ENCODE results near the gene CCDC83.

Gene CCDC83

DNA sequence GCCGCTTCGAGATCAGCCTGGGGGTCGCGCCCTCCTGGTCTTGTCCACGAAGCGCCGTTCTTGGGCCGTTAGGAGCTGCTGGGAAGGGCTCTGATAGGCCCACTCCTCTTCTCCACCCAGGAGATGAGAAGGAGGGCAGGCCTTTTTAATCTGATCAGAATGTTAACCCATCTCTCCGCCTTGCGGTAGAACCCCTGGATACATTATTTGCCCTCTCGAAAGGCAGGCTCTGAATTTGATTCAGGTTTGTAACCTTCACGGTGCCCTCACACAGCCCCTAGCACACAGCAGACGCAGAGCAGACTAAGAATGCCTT lies at the start of gene CCDC83:
Gene CCDC83 (plus strand): TSS at position 43 of the 316 bp plus-strand sequence. CDS start 9,741 bp downstream, outside the sequence.
- DNase-seq, result no peak
- intact Hi-C loops (cut with DNase I), result loop anchor here (2.0 to 10.0 kb wide), 6 partner anchors 92 to 960 kb away; partner anchors contain the start of gene PICALM

DNA sequence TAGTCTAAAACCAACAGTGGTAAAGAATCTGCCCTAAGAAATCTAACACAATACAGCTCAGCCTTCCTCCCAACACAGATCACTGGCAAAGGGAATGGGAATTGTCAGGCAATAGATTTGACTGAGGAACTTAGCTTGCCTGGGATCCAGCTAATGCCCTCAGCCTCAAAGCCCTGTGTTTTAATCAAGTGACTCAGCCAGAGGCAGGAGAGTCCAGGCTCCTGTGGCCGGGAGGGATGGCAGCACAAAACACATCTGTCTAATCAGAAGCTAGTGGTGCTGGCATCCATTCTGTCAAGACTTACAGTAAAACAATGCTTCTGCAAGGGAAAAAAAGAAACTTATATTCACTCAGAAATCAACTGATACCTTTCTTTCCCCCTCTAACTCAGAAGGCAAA lies 49.8 kb upstream of the CCDC83 start:
- intact Hi-C loops (cut with DNase I), result no loop called here

DNA sequence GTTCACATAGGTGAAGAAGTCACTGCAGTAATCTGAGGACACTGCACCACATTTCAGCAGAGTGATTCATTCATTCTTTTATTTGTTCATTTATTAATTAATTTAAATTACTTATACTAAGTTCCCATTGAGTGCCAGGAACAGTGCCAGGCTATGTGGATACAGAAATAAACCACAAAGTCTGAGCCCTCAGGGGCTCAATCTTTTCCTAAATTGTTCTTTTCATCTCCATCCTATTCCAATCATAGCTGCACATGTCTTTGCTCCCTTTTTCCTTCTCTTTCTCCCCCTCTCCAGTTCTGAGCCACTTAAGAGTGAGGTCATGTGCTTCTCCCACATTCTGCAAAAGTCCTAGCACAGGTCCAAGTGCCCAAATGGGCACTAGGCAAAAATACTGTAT lies 49.2 kb upstream of the CCDC83 start:
- no peak for DNase-seq
- intact Hi-C loops (cut with DNase I), result no loop called here

More for the DNA sequence above, 49.8 kb upstream of the CCDC83 start:
- no peak for DNase-seq

DNA sequence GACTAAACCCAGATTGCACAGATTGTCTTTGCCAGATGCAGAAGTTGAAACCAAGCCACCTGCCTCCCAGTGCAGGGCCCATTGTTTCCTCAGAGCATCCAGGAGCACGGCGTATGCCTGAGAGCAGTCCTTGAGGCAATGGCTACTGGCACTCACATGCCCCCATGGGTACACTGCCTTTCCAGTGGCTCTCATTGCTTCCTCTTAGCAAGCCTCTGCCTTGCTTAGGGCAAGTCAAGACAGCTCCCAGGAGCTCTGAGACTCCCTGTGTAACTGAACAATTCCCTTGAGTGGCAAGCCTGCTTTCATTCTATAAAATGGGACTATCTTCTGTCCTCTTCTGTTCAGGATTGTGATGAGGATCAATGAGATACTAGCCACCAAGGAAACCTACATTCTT lies 48.3 kb upstream of the CCDC83 start:
- no peak for DNase-seq

DNA sequence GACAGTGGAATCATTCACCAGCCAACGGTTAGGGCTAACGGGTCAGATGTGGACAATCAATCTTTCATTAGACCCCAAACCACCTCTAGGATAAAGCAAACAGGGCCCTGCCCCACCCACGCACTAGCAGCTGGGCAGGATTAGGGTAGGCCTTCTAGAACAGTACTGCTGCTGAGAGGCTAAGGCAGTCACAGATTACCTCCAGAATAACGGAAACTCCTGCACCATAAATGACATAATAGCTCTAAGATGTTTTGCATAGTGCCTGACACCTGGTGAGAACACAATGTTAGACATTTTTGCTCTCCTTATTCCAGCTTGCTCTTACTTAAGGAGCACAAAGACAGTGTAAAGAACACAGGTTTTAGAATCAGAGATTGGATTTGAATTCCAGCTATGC lies 46.0 kb upstream of the CCDC83 start:
- intact Hi-C loops (cut with DNase I), result no loop called here
- no peak for DNase-seq

More for the DNA sequence above, 48.3 kb upstream of the CCDC83 start:
- intact Hi-C loops (cut with DNase I), result no loop called here

DNA sequence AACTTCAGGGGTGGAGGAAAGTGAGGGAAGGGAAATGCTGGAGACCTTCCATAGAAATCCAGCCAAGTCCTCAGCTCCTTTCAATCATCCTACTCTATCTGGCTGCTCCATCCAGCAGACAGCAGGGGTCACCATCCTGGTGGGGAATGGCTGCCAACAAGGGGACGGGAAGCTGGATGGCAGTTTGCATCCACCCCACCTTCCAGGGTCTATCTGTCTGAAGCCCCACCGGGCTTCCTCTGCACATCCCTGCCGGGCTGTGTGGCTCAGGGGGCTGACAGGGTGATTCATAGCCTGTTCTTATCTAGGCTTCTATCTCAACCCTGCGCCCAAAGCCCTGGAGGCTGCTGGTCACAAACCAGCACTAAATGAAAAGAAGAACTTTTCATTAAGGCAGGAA lies 45.3 kb upstream of the CCDC83 start:
- intact Hi-C loops (cut with DNase I), result no loop called here
- DNase-seq, result peak in 6 of 10 donors; percentile 13 to 90 (median 58)

DNA sequence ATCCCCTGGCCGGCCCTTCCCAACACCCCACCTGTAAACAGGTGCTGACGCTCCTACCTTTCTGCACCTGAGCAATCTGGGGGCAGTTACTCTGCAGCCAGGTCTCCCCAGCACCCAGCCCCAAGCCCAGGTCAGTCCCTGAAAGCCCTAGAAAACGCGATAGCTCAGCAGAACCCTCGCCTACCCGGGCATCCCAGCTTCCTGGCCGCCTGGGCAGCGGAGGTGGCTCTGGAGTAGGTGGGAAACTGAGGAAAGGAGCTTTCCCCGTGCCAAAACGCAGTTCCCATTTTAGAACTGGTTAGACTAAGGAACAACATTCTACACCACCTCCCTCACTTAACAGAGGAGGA lies 44.7 kb upstream of the CCDC83 start:
- DNase-seq, result peak in 6 of 10 donors; percentile 12 to 86 (median 55)
- intact Hi-C loops (cut with DNase I), result no loop called here

DNA sequence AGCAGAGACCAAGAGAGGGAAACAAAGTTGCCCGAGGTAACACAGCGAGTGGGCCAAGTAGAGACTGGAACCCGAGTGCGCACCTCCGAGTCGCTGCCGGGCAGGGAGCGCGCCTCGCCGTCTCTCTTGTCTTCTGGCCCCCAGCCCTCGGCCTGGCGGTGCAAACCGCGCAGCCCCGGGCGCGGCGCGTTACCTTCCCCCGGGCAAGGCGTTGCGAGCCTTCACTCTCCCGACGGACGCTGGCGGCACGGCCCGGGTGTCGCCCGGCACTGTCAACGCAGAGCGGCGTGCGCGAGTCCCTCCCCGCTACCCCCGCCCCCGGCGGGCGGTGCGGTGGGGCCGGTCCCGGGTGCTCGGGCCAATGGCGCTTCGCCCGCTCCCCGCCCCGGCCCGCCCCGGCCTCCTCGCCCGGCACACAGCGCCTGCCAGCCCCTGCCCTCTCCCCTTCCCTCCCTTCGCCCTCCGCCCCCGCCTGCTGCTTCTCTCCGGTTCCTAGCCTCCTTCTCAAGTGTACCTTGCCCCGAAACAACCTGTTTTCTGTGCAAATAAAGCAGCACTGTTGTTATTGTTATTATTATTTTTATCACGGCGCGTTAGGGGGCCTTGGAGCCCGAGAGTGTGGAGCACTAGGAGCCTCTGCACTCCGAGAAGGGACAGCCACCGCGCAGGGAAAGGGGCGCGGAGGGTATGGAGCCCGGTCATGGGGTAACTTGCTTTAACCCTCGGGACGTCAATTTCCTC lies 44.1 kb upstream of the CCDC83 start, which contains the start of gene SYTL2:
Gene SYTL2 (minus strand): TSS at position 271 of the 741 bp plus-strand sequence. CDS start 53,416 bp downstream, outside the sequence.
- DNase-seq, result peak; percentile 54 to 96 (median 72)
- intact Hi-C loops (cut with DNase I), result no loop called here

DNA sequence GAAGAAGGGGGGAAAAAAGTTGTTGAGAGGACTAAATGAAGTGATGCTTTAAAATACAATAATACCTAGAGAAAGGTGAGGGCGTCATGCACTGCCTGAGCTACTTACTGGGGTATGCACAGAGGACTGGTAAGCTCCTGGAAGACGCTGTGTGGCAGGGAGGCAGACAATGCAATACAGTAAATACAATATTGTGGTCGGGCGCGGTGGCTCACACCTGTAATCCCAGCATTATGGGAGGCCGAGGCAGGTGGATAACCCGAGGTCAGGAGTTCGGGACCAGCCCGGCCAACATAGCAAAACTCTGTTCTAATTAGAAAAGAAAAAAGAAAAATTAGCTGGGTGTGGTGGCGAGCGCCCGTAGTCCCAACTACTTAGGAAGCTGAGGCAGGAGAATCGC lies 43.6 kb upstream of the CCDC83 start:
- peak in 1 of 10 donors; percentile 82 for DNase-seq
- intact Hi-C loops (cut with DNase I), result no loop called here

DNA sequence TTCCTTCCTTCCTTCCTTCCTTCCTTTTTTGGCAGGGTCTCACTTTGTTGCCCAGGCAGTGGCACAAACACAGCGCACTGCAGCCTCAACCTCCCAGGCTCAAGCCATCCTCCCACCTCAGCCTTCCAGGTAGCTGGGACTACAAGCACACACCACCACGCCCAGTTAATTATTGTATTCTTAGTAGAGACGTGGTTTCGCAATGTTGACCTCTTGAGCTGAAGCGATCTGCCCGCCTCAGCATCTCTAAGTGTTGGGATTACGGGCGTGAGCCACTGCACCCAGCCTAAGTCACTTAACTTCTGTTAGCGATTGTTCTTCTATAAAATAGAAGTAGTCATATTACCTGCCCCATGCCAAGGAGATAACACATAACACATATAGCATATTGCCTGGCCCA lies 41.5 kb upstream of the CCDC83 start:
- no peak for DNase-seq
- intact Hi-C loops (cut with DNase I), result no loop called here

DNA sequence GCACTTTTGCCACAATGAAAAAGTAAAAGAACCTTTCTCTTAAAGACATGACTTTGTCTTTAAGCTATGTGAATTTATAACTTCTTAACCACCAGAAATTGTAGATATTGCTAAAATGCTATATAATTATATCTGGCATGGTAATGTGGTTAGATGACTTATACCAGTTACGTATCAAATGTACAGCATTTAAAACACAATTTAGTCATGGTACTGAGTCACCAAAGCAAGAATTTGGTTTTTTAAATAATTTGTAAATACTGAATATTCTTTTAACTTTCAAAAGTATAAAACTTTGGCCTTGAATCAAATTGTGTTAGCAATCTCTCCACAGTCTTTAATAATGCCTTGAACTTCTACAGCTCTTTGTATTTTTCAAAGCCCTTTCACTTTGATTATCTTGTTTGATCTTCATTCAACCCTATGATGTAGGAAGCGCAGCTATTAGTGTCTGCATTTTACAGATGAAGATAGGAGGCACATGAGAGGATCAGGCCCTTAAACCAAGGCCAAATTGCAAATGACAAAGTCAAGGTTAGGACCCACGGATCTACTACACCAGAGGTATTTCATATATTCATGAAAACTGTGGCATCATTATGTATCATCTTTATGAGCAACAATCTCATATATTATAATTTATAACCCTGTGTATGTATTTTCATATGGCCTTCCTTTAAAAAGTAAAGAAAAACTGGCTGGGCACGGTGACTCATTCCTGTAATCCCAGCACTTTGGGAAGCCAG lies 39.8 kb upstream of the CCDC83 start:
- intact Hi-C loops (cut with DNase I), result no loop called here
- no peak for DNase-seq

DNA sequence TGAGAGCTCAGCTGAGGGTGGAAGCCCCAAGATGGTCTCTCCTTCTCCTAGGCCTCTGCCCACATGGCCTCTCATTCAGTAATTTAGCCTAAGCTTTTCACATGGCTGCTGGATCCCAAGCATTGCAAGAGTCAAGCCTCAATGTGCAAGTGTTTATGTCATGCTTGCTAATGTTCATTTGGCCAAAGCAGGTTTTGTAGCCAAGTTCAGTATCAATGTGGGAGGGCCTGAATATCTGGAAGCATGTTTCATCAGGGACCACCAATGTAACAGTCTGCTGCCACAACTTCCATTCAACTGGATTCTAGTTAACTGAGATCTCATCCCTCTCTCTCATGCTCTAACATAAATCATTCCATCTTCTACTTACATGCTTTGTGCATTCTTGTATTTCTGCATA lies 35.7 kb upstream of the CCDC83 start:
- intact Hi-C loops (cut with DNase I), result no loop called here
- no peak for DNase-seq

DNA sequence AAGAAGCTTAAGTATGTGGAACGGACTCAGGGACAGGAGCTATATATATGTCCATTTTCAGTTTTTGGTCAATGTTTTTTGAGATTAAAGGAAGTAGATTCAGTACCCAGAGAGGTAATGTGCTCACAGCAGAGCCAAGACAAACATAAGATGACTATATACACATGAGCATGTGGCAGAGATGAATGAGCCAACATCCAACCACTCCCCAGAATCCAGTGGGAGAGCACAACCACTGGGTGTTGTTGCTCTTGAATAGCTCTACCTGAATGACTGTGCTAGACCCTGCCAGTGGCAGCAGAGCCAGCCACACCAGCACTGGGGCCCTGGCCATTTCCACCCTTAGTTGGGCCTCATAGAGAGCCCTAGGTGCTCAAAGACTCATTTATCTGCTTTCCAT lies 33.5 kb upstream of the CCDC83 start:
- intact Hi-C loops (cut with DNase I), result no loop called here
- DNase-seq, result no peak

DNA sequence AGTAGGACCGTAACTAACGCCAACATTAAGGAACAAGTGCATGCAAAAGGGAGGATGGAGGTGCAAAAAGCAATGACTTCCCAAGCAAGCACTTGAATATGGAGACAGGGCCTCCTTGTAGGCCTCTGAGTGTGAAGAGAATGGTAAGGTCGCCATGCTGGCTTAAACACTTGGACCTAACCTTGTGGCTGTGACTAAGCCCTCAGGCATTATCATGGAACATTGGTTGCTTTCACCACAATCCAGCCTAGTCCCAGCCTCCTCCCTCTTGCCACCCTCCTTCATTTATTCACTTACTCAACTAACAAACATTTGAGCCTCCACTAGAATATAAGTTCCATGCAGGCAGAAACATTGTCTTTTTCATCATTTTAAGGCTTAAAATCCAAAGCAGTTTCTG lies 32.4 kb upstream of the CCDC83 start:
- DNase-seq, result no peak
- intact Hi-C loops (cut with DNase I), result no loop called here

DNA sequence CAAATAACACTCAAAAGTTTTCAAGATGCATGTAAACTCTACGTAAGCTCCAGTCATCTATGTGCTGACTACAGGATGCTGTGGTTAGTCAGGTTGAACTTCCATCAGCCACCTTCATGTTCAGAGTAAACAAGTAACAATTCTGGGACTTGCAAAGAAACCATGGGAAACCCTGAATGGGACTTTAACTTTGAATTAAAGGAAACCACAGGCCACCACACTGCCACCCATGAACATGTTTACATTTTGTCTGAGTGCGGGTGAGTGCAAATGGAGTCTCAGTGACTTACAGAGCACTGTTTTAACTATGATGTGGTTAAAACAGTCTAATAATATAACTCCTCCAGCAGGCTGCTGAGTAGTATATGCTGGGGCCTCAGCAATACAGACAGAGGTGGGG lies 31.4 kb upstream of the CCDC83 start:
- DNase-seq, result no peak
- intact Hi-C loops (cut with DNase I), result no loop called here

DNA sequence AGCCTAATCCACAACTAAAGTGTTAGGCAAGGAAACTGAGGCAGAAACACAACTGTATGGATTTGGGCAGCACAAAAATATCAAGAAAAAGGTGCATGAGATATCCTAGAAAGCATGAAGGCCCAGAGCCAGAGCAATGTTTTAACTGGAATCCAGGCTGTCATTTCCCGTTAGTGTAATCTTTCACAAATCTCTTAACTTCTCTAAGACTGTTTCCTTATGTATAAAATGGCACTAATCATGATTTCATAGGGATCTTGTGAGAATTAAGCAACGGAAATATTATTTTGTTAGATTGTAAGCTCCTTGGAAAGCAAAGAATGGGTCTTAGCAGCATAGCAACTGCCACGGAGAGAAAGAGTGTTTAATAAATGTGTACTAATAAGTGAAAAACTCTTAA lies 29.6 kb upstream of the CCDC83 start:
- intact Hi-C loops (cut with DNase I), result loop anchor here (5.0 kb wide), 1 partner anchor 133 kb away; no protein-coding TSS in a partner anchor
- no peak for DNase-seq

DNA sequence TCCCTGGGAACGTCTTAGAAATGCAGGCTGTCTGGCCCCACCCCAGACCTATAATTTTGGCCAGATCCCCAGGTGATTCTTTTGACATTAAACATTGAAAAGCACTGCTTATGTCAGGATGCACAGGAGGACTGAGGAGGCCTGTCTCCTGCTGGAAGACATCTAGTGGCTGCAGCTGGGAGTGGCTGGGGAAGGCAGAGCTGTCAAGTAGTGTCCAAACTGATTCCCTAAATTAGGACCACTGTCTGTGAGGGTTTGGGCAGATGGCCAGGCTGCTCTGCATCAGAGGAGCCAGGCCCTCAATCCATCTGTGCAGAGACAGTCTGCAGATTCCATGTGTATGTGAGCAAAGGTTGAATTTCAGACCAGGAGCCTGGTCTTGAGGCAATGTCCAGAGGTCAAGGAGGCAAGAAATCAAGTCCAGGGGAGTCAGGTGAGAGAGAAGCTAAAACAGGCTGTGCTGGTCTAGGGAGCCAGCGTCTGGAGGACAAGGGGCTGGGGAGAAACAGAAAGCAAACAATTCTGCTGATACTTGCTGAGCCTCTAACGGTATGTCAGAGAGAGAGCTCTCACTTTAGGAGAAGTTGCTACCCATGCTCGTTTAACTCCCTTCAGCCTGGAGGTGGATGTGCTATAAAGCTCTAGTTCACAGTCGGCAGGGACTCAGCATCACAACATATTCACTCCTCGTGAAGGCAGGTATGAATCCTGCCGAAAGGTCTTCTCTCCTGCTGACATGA lies 28.9 kb upstream of the CCDC83 start:
- intact Hi-C loops (cut with DNase I), result loop anchor here (5.0 kb wide), 1 partner anchor 134 kb away; no protein-coding TSS in a partner anchor
- DNase-seq, result peak in 7 of 10 donors; percentile 48 to 91 (median 58)

DNA sequence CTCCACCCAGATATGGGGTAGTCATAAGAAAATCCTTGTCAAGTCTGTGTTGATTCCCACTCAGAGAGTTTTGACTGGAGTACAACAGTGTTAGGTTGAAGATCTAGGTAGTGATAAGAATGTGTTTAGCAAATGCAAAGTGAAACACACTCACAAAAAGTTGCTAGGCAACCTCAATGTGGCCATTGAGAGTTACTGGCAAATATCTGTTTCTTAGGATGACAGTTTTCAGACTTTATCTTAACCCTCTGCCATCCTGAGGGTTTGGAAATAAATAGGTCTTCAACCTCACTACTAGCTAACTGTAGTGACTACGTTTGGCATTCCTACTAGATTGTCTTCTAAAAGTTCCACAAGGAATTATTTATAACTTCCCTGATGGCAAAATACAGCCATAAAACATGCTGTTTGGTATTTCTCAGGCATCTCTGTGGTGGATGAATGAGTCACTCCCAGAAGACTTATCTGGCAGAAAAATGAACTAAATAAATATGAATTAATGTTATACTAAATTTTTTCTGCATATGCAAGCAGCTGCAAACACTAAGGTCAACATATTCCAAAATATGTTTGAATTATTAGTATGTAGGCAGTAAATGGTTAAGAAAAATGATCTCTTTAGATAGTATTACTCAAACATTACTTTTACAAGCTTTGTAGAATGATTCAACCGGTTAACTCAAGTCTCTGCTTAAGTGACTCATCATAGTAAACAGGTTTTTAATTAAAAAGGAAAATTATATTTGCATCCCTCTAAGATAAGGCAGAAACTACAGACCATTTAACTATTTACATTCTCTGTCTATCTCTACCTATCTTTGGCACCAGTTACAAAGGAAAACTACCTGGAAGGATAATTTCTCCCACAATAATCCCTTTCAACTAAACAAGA lies 27.2 kb upstream of the CCDC83 start:
- intact Hi-C loops (cut with DNase I), result loop anchor here (5.0 kb wide), 1 partner anchor 136 kb away; no protein-coding TSS in a partner anchor
- DNase-seq, result no peak

DNA sequence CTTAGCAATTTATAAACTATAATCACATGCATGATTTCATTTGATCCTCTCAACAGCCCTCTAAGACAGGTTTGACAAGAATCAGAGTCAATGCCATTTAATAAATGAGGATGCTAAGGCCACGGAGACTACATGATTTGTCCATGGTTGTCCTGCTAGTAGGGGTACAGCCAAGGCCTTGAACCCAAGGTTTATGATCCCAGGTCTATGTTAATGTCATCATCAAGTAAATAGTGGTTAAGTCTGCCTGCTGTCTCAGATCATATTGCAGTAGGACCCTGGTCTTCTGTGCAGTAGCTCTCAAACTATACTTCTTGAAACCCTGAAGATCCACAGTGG lies 26.6 kb upstream of the CCDC83 start:
- intact Hi-C loops (cut with DNase I), result loop anchor here (5.0 kb wide), 1 partner anchor 136 kb away; no protein-coding TSS in a partner anchor
- no peak for DNase-seq

DNA sequence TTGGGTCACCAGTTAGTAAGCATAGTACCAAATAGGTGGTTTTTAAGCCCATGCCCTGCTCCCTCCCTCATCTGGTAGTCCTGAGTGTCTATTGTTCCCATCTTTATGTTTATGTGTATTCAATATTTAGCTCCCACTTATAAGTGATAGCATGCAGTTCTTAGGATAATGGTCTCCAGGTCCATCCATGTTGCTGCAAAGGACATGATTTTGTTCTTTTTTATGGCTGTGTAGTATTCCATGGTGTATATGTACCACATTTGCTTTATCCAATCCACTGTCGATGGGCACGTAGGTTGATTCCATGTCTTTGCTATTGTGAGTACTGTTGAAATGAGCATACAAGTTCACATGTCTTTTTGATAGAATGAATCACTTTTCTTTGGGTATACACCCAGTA lies 26.0 kb upstream of the CCDC83 start:
- DNase-seq, result no peak
- intact Hi-C loops (cut with DNase I), result loop anchor here (5.0 kb wide), 1 partner anchor 137 kb away; no protein-coding TSS in a partner anchor
